Left forelimb (tissue), 1 donor: Measurements from ENCODE around the gene AKR1E2.

ENCODE experiments used
- DNase-seq: peaks from one replicate; pipeline ENCODE4 v3.0.0-alpha.2; 2018; ENCODE audit warnings: low spot score

The AKR1E2 gene

GRCh38 chr10:4825868-4826791 is at the start of gene AKR1E2:
TSS of gene AKR1E2 (plus strand) at chr10:4826207. CDS start at chr10:4826325, 118 bp downstream.
- peak; percentile 88 for DNase-seq

- no peak for DNase-seq
Measured at GRCh38 chr10:4776234-4776638, 49.8 kb upstream of the AKR1E2 start.

GRCh38 chr10:4778761-4779160 is 47.2 kb upstream of the AKR1E2 start:
- no peak for DNase-seq

GRCh38 chr10:4780091-4780490 is 45.9 kb upstream of the AKR1E2 start:
- no peak for DNase-seq

GRCh38 chr10:4780782-4781181 is 45.2 kb upstream of the AKR1E2 start:
- DNase-seq: no peak

GRCh38 chr10:4781955-4782354 is 44.1 kb upstream of the AKR1E2 start:
- DNase-seq: no peak

- no peak for DNase-seq
Measured at GRCh38 chr10:4784667-4785333, 41.2 kb upstream of the AKR1E2 start.

GRCh38 chr10:4786043-4786839 is 39.8 kb upstream of the AKR1E2 start:
- no peak for DNase-seq

GRCh38 chr10:4790045-4790444 is 36.0 kb upstream of the AKR1E2 start:
- no peak for DNase-seq

GRCh38 chr10:4790922-4791321 is 35.1 kb upstream of the AKR1E2 start:
- DNase-seq: no peak

- no peak for DNase-seq
Measured at GRCh38 chr10:4792381-4792780, 33.6 kb upstream of the AKR1E2 start.

- no peak for DNase-seq
Measured at GRCh38 chr10:4801405-4801804, 24.6 kb upstream of the AKR1E2 start.

GRCh38 chr10:4802711-4803487 is 23.1 kb upstream of the AKR1E2 start:
- no peak for DNase-seq

- DNase-seq: no peak
Measured at GRCh38 chr10:4803822-4804221, 22.2 kb upstream of the AKR1E2 start.

- no peak for DNase-seq
Measured at GRCh38 chr10:4804465-4804864, 21.5 kb upstream of the AKR1E2 start.

GRCh38 chr10:4806534-4806933 is 19.5 kb upstream of the AKR1E2 start:
- no peak for DNase-seq

GRCh38 chr10:4807761-4808507 is 18.1 kb upstream of the AKR1E2 start:
- DNase-seq: no peak

GRCh38 chr10:4809156-4809555 is 16.9 kb upstream of the AKR1E2 start:
- no peak for DNase-seq

GRCh38 chr10:4810092-4810491 is 15.9 kb upstream of the AKR1E2 start:
- no peak for DNase-seq

- DNase-seq: no peak
Measured at GRCh38 chr10:4812046-4812445, 14.0 kb upstream of the AKR1E2 start.

GRCh38 chr10:4813023-4813422 is 13.0 kb upstream of the AKR1E2 start:
- DNase-seq: no peak
